GM23338 (cell line): ENCODE measurements around the gene VDAC1.

Source experiments
- CREB1 ChIP-seq: fragments of 250-450 bp; sonication (Bioruptor Pico); IDR thresholded peaks from 2 replicates; pipeline ENCODE4 v1.5.0; 2020; ENCODE audit warnings: low read depth, mild to moderate bottlenecking, moderate library complexity
- CTCF ChIP-seq, 2 experiments: fragments of 200-600 bp in 1 of 2; sonication (generic) in 1 of 2; conservative IDR thresholded peaks; 2 replicates each; pipeline versions ENCODE4 v1.5.1 to v1.6.1; 2016 to 2017; ENCODE audit warnings: antibody characterized with exemption in 2 of 2, low read depth in 2 of 2, mild to moderate bottlenecking in 2 of 2, moderate library complexity in 1 of 2
- ETS1 ChIP-seq: IDR thresholded peaks from 2 replicates; pipeline ENCODE4 v1.6.1; 2016; ENCODE audit warnings: antibody characterized with exemption
- EZH2 ChIP-seq: fragments of 200-600 bp; sonication (generic); IDR thresholded peaks from one replicate; pipeline ENCODE4 v1.8.0; 2017; ENCODE audit warnings: antibody characterized with exemption, mild to moderate bottlenecking, low read depth; ENCODE audit not compliant: unreplicated experiment
- EZH2phosphoT487 ChIP-seq: fragments of 200-600 bp; sonication (generic); IDR thresholded peaks from one replicate; pipeline ENCODE4 v1.8.1; 2018; ENCODE audit warnings: antibody characterized with exemption; ENCODE audit not compliant: unreplicated experiment
- JUNB ChIP-seq: IDR thresholded peaks from one replicate; pipeline ENCODE4 v1.6.1; 2016; ENCODE audit warnings: antibody characterized with exemption; ENCODE audit not compliant: unreplicated experiment
- POLR2AphosphoS5 ChIP-seq: IDR thresholded peaks from 2 replicates; pipeline ENCODE4 v1.6.1; 2016; ENCODE audit warnings: antibody characterized with exemption, low read depth
- REST ChIP-seq: IDR thresholded peaks from one replicate; pipeline ENCODE4 v1.6.1; 2018; ENCODE audit warnings: antibody characterized with exemption; ENCODE audit not compliant: unreplicated experiment
- ZNF462 ChIP-seq: fragments of 250-450 bp; sonication (Bioruptor Pico); IDR thresholded peaks from 2 replicates; pipeline ENCODE4 v1.5.0; 2020; ENCODE audit warnings: mild to moderate bottlenecking, moderate library complexity

- TF ChIP-seq CTCF (conservative IDR thresholded peaks at IDR 0.05; ENCODE audit: low read depth in 2 of 2), result no peak
- TF ChIP-seq EZH2phosphoT487, result no peak
- no peak for TF ChIP-seq EZH2
- TF ChIP-seq CREB1, result no peak
- TF ChIP-seq ZNF462, result no peak
- no peak for TF ChIP-seq POLR2AphosphoS5
- no peak for TF ChIP-seq REST
- no peak for TF ChIP-seq ETS1
- TF ChIP-seq JUNB, result no peak
These were observed 78.8 kb downstream of the VDAC1 start for GRCh38 chr5:133925866-133926488.
